HPDE6-E6E7 (cell line): ENCODE measurements around the gene CASK.
"Not testable (repeated sequence)": the region's sequence is repeated elsewhere in the genome, so short reads cannot be mapped to it uniquely, and the experiment has no call there.

Source experiments
- DNase-seq: peaks from one replicate; pipeline ENCODE4 v3.0.0; 2011; ENCODE audit warnings: missing footprints; ENCODE audit errors: extremely low spot score

The CASK gene

DNA sequence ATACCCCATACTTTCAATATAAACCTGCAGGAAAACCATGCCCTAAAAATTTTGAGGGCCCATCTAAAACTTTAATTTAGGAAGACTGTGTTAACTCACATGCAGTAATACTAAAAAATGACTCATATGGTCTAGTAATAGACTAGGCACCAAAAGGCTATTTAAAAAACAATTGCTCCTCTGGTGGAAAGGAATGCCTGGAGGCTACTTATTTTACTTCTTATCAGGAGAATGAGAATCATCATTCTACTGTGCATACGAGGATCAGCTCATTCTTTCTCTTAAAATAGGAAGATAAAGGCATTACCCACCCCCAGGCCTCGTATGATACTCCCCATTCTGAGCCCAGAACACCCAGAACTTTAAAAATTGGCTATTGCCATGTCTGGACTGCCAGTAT lies 277.2 kb downstream of the CASK start:
- not testable (repeated sequence) for DNase-seq

DNA sequence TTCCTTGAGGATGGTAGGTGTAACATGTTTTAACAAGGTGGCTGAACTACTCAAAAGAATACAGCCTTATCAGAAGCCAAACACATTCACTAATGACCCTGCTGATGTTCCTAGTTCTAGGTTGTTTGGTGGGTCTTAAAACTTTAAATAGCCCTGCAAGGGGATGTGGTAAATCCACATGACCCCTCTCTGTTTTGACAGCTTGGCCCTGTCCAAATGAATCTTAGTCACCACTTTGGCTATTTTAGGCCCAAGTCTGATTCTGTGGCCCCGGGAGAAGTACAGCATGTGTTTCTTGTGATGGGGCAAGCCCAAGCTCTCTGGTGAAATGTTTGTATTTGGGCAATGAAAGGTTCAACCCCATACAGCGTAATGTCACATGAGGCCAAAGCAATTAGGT lies 289.1 kb downstream of the CASK start:
- no peak for DNase-seq

DNA sequence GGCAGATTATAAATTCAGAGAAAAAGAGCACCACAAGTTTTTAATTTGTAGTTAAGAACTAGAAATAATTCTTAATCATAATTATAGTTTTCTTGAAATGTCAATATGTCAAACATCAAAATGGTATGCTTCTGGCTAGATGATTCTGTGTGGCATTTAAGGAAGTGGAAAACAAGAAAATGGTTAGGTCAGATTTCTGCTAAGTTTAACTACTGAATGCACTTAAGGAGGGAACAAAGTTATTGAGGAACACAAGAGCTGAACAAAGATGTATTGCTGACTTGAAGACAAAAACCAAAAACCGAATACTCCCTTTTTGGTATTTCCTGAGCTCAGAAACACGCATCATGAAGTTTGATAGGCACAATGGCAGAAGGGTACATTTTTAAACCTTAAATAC lies 293.3 kb downstream of the CASK start:
- no peak for DNase-seq

DNA sequence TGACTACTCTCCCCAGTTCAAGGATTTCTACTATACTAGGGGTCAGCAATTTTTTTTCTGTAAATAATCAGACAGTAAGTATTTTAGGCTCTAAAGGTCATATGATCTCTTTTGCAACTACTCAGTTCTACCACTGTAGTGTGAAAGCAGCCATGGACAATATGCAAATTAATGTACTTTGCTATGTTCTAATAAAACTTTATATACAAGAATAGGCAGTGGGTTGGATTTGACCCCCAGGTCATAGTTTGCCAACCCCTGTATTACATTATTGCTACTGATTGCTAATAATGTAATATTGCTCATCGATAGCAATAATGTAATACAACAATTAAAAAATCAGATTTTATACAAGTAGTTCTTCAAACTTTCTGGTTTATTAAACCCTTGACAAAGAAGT lies 293.8 kb downstream of the CASK start:
- no peak for DNase-seq

DNA sequence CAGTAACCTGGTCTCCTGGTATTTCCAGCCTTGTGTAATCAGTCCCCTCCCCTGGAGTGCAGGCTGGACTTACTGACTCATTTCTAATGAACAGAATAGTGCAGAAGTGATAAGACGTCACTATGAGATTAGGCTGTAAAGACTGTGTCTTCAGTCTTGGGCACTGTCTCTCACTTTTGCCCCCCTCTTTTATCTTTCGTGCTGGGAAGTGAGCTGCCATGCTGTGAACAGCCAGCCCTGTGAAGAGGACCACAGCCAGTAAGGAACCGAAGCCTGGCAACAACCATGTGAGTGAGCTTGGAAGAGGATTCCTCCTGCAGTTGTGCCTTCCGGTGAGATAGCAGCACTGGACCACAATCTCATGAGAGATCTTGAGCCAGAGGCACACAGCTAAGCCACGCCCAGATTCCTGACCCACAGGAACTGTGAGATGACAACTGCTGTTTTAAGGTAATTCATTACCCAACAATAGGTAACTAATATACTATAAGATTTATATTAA lies 302.1 kb downstream of the CASK start:
- DNase-seq, result no peak

DNA sequence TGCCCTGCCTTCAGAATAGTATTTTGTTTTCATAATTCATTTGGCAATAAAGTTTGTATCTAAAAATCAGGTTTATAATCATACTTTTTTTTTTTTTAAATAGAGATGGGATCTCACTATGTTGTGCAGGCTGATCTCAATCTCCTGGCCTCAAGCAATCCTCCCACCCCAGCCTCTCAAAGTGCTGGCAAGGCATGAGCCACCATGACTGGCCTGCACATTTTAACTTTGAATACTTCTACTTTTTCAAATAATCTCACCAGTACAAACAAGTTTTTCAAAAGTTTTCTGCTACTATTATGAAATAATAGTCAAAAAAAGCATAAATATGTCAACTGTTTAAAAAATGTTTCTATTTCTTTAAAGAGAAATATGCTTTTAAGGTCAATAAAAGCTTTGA lies 304.1 kb downstream of the CASK start:
- DNase-seq, result no peak

DNA sequence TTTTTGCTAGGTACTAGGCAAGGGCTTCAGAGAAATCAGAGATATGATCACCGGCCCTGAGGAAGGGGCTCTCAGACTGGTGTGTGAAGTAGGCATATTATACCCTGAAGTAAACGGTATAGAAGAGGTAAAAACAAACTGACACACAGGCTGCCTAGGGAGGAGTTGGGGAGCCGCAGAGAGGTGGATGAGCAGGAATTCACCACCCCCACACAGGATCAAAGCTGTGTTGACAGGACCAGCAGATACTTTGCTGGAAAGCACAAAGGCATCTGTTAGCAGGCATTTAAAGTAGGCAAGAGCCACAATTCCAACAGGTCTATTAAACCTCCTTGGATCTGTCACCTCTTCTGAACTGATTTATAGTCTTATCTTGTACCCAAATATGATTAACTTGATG lies 306.4 kb downstream of the CASK start:
- no peak for DNase-seq

DNA sequence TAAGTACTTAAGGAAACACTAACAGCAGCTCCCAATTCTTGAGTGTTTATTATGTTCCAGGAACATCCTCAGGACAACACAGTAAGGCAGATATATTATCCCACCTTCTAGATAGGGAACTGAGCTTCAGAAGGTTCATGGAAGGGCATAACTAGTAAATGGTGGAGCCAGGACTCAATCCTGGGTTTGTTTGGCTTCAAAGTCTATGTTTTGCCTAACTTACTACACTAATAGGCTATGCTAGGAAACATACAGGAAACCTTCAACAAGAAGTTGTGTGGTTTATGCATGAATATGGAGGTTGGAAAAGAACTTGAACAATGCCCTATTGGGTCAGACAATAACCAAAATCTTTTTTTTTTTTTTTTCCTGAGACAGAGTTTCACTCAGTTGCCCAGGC lies 307.1 kb downstream of the CASK start:
- no peak for DNase-seq

DNA sequence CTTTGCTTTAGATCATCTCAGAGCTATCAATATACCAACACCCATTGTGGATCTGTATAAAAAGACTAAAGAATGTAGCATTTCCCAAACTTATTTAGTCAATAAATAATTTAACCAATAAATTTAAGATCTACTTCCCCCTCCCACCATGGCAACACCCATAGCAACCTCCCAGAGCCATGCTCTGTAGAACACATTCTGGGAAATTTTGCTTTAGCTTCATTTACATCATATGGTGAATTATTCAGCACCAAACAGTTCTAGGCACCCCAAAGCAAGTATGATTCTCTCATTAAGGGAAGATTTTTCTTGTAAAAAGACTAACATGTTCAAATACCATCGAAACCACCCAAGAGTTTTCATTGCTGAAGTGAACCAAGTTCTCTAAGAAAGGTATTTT lies 315.1 kb downstream of the CASK start:
- DNase-seq, result no peak

DNA sequence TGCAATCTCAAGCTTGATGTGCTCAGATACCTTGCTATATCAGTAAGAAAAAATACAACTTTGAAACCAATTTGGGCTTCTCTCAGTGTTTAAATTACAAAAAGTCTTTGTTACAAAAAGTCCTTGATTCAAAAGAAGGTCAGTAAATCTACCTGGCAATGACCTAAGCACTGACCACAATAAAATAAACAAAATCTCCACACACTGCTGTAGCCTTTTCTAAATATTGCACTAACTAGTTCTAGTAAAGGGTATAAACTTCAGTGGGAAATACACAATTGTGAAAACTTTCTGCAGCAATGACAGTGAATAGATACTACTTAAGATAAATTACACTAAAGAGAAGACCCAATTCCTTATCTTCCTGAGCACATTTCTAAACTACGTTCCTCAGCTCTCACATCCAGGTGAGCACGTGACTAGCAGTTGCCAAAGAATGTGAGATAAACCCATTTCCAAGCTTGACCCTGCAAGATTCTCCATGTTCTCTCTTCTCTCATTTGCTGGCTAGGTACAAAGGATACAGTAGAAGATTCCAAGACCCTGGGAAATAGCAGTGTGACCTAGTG lies 316.0 kb downstream of the CASK start:
- DNase-seq, result no peak

DNA sequence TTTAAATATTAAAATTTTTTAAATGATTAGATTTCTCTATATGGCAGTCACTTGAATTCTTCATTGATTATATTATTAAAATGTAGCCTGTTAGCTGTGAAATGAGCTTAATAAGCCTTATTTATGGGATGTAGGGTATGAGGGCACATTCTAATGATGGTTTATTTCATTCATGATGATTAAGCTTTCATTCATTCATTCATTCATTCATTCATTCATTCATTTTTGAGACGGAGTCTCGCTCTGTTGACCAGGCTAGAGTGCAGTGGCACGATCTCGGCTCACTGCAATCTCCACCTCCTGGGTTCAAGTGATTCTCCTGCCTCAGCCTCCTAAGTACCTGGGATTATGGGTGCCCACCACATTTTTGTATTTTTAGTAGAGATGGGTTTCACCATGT lies 317.3 kb downstream of the CASK start:
- DNase-seq, result not testable (repeated sequence)

DNA sequence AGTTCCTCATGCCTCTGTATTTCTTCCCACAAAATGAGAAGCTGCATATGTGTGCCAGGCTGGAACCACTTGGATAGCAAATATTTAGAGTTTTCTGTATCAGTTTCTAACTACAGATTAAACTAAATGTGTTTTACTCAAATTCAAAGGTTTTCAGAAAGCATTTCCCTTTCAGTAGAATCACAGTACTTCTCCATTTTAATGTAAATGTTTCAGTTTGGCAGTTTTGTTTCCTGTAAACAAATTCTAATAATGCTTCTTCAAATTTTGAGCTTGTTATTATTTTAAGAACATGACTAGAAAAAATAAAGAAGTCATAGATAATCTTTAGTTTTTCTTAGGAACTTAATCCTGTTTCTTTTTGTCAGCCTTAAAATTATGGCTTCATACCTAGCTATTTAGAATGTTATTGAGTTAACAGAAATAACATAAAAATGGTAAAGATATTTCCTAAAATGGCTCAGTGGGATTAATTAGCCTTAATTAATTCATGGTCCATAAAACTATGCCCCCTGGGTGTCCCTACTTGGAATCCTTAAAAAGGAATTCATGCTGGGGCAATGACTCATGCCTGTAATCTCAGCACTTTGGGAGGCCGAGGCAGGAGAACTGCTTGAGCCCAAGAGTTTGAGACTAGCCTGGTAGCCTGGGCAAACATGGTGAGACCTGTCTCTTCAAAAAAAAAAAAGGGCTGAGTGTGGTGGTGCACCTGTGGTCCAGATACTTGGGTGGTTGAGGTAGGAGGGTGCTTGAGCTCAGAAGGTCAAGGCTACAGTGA lies 318.4 kb downstream of the CASK start:
- DNase-seq, result no peak

DNA sequence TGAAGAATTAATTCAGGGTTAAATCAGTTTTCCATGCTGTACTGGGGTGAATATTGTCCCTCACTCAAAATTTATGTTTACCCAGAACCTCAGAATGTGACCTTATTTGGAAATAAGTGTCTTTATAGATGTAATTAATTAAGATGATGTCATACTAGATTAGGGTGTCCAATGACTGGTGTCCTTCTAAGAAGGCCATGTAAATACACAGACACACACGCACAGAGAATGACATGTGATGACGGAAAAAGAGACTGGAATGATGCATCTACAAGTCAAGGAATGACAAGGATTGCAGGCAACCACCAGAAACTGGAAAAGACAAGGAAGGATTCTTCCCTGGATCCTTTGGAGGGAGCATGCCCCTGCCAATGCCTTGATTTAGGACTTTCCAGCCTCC lies 319.2 kb downstream of the CASK start:
- DNase-seq, result no peak

DNA sequence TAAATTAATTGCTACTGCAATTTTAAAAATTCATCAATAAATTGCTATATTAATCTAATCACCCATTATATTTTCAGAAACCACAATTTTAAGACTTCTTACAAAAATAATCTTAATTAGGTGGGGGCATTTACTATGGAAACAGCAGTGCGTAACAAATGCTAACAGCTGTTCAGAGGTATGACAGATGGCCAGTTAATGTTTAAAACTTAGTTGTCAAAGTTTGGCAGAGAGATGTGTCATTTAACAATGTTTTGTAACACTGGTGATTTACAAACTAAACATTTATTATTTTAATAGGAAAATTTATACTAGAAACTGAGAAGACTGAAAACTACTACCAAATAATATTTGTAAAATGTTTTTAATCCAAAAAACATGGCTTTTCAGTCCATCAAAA lies 319.8 kb downstream of the CASK start:
- no peak for DNase-seq

DNA sequence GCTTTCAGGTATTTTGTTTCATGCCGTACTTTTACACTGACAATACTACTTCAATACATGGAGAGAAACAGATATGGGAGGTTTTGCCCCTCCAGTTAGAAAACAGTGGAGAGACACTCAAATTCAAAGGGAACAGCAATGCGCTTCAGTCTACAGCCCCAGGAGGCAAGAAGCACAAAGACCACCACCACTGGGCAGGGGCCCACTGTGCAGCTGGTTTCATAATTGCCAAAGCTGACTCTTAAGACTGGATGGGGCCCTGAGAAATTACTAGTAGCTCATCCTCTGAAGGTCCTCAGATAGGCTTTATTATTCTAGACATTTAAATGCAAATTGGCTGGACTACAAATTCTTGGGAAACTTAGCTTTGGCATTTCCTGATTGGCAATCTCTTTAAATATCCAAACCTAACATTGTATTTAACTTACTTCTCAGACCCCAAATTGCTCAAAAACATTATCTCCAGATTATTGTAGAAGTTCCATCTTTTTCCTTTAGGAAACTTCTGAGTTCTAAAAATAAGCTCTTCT lies 320.5 kb downstream of the CASK start:
- no peak for DNase-seq

DNA sequence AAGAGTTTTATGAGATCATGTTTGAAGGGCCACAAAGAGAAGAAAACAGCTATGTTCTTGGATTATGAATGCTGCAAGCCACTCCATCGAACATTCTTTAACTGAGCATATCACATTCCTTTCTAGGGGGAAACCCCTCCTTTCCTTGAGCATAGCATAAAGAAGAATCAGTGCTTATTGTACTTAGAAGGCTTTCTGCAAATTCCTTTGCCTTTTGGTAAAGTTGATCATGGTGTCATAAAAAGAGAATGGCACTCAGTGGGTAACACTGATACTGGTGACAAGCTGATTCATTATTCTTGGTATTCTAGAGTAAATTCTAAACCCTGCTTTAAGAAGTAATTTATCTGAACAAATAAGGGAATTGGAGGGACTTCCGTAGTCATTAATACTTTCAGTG lies 323.1 kb downstream of the CASK start:
- no peak for DNase-seq

DNA sequence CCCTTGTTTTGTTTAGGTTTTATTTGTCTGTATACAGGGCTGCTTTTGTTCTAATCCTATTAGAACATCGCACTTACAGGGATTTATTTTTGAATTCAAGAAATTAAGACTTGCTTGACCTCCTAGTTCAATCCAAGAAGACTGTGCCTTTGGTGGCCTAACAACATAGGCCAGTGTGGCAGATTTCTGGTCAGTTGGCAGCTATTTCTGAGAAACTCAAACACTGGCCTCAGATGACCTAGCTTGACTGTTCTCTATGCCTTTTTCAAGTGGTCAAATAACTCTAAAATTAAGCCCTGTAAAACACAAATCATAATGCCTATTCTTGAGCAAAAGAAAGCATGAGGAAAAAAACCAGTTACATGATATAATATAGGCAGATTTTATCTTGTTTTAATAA lies 323.8 kb downstream of the CASK start:
- DNase-seq, result no peak

DNA sequence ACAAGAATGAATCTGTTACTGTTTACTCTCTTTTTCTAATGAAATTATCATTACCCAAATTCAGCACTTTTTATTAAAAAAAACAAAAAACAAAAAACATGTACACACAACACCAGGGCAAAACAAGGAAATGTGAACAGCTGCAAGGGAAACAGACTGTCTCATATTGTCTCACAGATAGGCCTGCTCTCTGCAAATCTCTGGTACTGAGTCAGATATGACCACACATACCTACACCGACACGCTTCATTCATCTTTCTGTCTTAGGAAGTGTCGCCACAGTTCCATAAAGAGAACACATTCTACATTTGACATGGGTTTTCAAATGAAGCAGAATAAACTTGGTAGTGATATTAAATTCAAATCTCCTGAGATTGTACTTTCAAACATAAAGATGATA lies 326.8 kb downstream of the CASK start:
- no peak for DNase-seq

DNA sequence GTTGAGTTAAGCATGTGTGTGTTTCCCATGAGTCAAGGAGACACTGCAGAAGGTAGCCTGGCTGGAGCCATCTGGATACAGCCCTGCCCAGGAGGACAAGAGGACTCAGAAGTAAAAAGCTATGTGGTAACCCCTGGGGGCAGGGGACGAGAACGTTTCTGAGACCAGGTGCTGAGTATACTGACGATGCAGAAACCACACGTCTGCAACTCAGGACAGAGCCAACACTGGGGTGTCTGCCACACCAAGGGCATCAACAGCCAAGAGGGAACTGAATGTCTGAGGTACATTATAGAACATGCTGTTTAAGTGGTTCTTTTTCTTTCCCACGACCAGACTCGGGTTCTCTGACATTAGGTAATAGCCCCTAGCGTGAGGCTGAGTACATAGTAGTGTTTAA lies 328.7 kb downstream of the CASK start:
- DNase-seq, result no peak

DNA sequence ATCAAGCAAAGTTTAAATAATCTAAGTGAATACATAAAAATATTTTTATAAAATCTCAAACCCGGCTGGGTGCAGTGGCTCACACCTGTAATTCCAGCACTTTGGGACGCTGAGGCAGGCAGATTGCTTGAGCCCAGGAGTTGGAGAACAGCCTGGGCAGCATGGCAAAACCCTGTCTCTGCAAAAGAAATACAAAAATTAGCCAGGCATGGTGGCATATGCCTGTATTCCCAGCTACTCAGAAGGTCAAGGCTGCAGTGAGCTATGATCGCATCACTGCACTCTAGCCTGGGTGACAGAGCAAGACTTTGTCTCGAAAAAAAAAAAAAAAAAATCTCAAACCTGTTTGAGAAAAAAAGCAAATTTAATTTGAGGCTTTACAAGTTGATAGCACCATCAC lies 331.4 kb downstream of the CASK start:
- DNase-seq, result no peak

DNA sequence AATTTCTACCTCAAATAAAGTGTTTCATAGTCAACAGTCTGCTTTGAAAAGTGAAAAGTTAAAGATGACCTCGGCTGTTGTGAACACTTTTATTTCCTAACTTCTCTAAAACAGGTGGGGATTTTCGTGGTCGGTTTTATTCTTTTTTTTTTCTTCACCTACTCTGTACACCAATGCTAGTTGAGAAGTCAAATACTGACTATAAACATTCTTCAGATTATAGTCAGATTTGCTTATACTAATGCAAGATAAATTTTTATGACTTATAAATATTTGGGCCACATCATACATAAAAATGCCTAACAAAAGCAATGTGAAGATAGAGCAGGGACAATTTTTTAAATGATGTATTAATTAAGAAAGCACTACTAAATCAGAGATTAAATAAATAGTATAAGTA lies 332.7 kb downstream of the CASK start:
- no peak for DNase-seq

DNA sequence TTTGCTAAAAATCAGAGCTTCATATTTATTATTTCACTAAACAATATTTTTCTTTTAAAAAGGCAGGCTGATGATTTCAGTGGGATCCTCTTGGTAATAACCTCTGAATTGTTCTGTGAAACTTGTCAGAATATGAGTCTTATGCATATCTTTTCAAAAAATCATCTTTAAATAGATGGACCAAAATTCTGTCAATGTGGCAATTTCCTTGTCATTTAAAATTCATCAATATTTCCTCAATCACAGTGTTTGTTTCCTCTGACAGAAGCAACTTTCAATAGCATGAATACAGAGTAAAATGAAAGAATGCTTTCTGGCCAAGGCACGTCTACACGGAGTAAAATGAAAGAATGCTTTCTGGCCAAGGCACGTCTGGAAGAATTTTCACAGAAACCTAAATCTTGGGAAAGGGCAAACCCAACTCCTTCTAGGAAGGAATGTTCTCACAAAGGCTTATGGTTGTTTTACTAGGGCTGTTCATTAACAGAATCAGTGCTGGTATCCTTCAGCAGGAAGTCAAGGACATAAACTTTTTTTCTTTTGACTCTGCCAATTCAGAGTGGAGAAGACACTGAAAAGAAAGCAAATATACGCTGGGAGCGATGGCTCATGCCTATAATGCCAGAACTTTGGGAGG lies 333.6 kb downstream of the CASK start:
- no peak for DNase-seq

DNA sequence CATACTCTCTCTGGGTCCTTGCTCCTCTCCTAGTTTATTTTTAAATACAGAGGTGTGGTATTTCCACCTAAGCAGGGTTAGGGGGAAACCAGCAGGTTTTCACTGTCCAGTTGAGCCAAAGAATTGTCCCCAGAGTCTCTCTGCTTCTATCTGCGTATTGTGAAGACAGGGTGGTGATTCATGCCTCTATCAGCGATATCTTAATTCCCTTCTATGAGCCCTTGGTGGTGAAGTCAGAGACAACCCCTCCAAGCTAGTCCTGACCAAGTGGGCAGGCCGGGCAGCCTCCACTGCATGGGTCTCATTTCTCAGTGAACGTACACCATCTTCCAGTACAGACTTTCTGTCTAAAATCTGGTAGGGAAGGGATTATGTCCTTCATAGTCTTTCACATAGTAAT lies 335.1 kb downstream of the CASK start:
- no peak for DNase-seq
